Chondrocyte (in vitro differentiated cells): ENCODE results near the gene LRRC3C. TPM values are rescaled to one million over a fixed set of nuclear protein-coding genes. Genes with fewer than 3 reads are reported as not detected.

Source experiments
- DNase-seq: peaks from one replicate; pipeline ENCODE4 v3.0.0; 2021; ENCODE audit warnings: mixed read lengths, low spot score
- H3K27ac Mint-ChIP-seq: one replicate; pipeline ENCODE4 v1.8.0; 2021; ENCODE audit warnings: mild to moderate bottlenecking, moderate library complexity, mixed read lengths; ENCODE audit not compliant: unreplicated experiment
- H3K27me3 Mint-ChIP-seq: 2 replicates; pipeline ENCODE4 v1.8.0; 2021; ENCODE audit warnings: low read depth, mixed read lengths
- H3K36me3 Mint-ChIP-seq: 2 replicates; pipeline ENCODE4 v1.8.0; 2021; ENCODE audit warnings: low read depth, mixed read lengths
- H3K4me1 Mint-ChIP-seq: 2 replicates; pipeline ENCODE4 v1.8.0; 2021; ENCODE audit warnings: low read depth, mild to moderate bottlenecking, mixed read lengths
- H3K4me3 Mint-ChIP-seq: one replicate; pipeline ENCODE4 v1.8.0; 2021; ENCODE audit warnings: mild to moderate bottlenecking, moderate library complexity, mixed read lengths; ENCODE audit not compliant: unreplicated experiment
- H3K9me3 Mint-ChIP-seq: 2 replicates; pipeline ENCODE4 v1.8.0; 2021; ENCODE audit warnings: low read depth, mixed read lengths
- CTCF ChIP-seq: fragments of 200-600 bp; sonication (generic); IDR thresholded peaks from 2 replicates; pipeline ENCODE4 v1.5.0; 2021; ENCODE audit warnings: antibody characterized with exemption, mild to moderate bottlenecking, moderate library complexity
- total RNA-seq: library from RNA; stranded (reverse); gene quantifications from 3 replicates; pipeline ENCODE4 v1.2.1, GENCODE V29; 2021

Gene LRRC3C
- total RNA-seq, 1 donor from 2014 or later: not detected

- Mint-ChIP-seq H3K4me3 (no peak overlapping the region), H3K9me3 (no peaks in the 10 kb centered on the region), H3K36me3 (no peaks in the 10 kb centered on the region), H3K27ac (no peak overlapping the region), H3K27me3 (peaks cover 46% of the 10 kb centered on the region), H3K4me1 (peaks cover 6% of the 10 kb centered on the region)
- DNase-seq: no peak
- TF ChIP-seq CTCF: no peak
Measured at GRCh38 chr17:39973496-39973895, 46.0 kb downstream of the LRRC3C start.

- no peak overlapping the region for H3K27ac Mint-ChIP-seq
- H3K27me3 Mint-ChIP-seq: peaks cover 39% of the 10 kb centered on the region
- no peak for DNase-seq
- TF ChIP-seq CTCF: no peak
- H3K9me3 Mint-ChIP-seq: no peaks in the 10 kb centered on the region
- no peak overlapping the region for H3K4me3 Mint-ChIP-seq
- H3K4me1 Mint-ChIP-seq: peaks cover 12% of the 10 kb centered on the region
- H3K36me3 Mint-ChIP-seq: no peaks in the 10 kb centered on the region
Measured at GRCh38 chr17:39974433-39974832, 46.9 kb downstream of the LRRC3C start.

GRCh38 chr17:39975801-39976200, 48.3 kb downstream of the LRRC3C start:
- Mint-ChIP-seq H3K4me3 (no peak overlapping the region), H3K4me1 (peaks cover 21% of the 10 kb centered on the region), H3K27ac (no peak overlapping the region), H3K36me3 (no peaks in the 10 kb centered on the region), H3K9me3 (no peaks in the 10 kb centered on the region), H3K27me3 (peaks cover 26% of the 10 kb centered on the region)
- TF ChIP-seq CTCF: no peak
- DNase-seq: no peak

GRCh38 chr17:39979016-39979670, 51.6 kb downstream of the LRRC3C start:
- no peak overlapping the region for H3K4me3 Mint-ChIP-seq
- peaks cover 9% of the 10 kb centered on the region for H3K27me3 Mint-ChIP-seq
- no peak for TF ChIP-seq CTCF
- H3K9me3 Mint-ChIP-seq: no peaks in the 10 kb centered on the region
- DNase-seq: no peak
- peaks cover under 1% of the 10 kb centered on the region for H3K36me3 Mint-ChIP-seq
- H3K4me1 Mint-ChIP-seq: peaks cover 29% of the 10 kb centered on the region
- H3K27ac Mint-ChIP-seq: no peak overlapping the region

GRCh38 chr17:39979893-39980350, 52.4 kb downstream of the LRRC3C start:
- H3K36me3 Mint-ChIP-seq: peaks cover 2% of the 10 kb centered on the region
- H3K27ac Mint-ChIP-seq: peak overlapping the region; percentile 93
- H3K4me1 Mint-ChIP-seq: peaks cover 29% of the 10 kb centered on the region
- no peaks in the 10 kb centered on the region for H3K9me3 Mint-ChIP-seq
- peaks cover 7% of the 10 kb centered on the region for H3K27me3 Mint-ChIP-seq
- H3K4me3 Mint-ChIP-seq: peak overlapping the region; percentile 92
- no peak for TF ChIP-seq CTCF
- no peak for DNase-seq
